Adipose tissue (tissue), 3 donors: ENCODE results near the gene GLP2R. TPM values are rescaled to one million over a fixed set of nuclear protein-coding genes. Genes with fewer than 3 reads are reported as not detected.

Source experiments
- H3K27ac ChIP-seq: one replicate; pipeline ENCODE4 v1.5.1; 2013; ENCODE audit warnings: low read depth, low read length
- WGBS, 3 donors: extraction: QIAGEN DNeasy Blood & Tissue Kit; methylation state at CpG; one replicate each; pipeline ENCODE4 v1.1.7; 2013; 5-methylcytosine and 5-hydroxymethylcytosine counted together
- polyA plus RNA-seq, 3 donors: library from polyadenylated mRNA; stranded (reverse); fragments of 200-250 nt; gene quantifications; one replicate each; pipeline ENCODE4 v1.2.3, GENCODE V29; 2013
- donor health status: healthy with polysubstance abuse.
- donor health status: Bipolar disorder and iron deficiency.
- donor health status: healthy.

The GLP2R gene
- polyA plus RNA-seq, 3 donors = 0.58 to 57.7 (median 4.4) TPM

- 62 to 73% (median 70%) methylated on average over 4 of the region's 4 CpGs for WGBS, 3 donors
- H3K27ac ChIP-seq = no peak overlapping the region
Measured at GRCh38 chr17:9810100-9810949, 15.4 kb upstream of the GLP2R start.

- no peak overlapping the region for H3K27ac ChIP-seq
- 78 to 92% (median 90%) methylated on average over 5 of the region's 5 CpGs for WGBS, 3 donors
Measured at GRCh38 chr17:9811086-9811485, 14.6 kb upstream of the GLP2R start.

DNA sequence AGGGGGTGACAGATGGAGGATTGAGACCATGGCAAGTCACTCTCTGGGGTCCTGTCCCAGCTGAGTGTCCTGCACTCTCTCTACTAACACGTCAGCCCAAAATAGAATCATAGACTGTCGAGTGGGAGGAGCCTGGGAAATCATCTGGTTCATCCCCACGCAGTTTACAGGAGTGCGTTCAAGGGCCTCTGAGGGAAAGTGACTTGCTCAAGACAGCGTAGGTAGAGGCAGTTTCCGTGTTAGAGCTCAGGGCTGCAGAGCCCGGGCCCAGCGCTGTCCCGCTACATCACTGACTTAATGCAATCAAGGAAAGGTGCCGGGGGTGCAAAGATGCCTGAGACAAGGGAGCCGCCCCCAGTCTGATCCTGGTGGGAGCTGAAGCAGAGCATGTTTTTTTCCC, 14.2 kb upstream of the GLP2R start:
- H3K27ac ChIP-seq = no peak overlapping the region
- WGBS, 3 donors = 32 to 84% (median 80%) methylated on average over 11 of the region's 11 CpGs

DNA sequence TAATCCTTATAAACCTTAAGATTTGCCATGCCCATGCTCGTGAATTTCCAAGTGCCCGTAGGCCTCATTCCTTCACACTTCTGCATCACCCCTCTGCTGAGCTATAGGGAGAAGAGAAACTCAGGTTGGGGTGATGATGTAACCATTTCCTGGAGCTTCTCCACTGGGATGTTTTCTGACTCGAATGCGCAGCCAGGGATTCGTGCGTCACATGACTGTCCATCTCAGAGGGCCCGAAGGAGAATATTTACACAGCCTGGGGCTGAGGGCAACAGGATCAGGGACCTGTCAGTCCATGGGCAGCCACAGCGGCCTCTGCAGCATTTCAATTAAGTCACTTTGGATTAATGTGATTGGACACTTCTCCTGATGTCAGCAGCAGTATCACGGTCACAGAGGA, 12.6 kb upstream of the GLP2R start:
- H3K27ac ChIP-seq = no peak overlapping the region
- WGBS, 3 donors = 57 to 81% (median 74%) methylated on average over 9 of the region's 9 CpGs

GRCh38 chr17:9814337-9814945, 11.3 kb upstream of the GLP2R start:
- 74 to 86% (median 84%) methylated on average over 14 of the region's 14 CpGs for WGBS, 3 donors
- no peak overlapping the region for H3K27ac ChIP-seq

GRCh38 chr17:9816472-9816871, 9.3 kb upstream of the GLP2R start:
- 80 to 91% (median 85%) methylated on average over 10 of the region's 10 CpGs for WGBS, 3 donors
- no peak overlapping the region for H3K27ac ChIP-seq

GRCh38 chr17:9817086-9817485, 8.6 kb upstream of the GLP2R start:
- WGBS, 3 donors = 36 to 55% (median 48%) methylated on average over 8 of the region's 8 CpGs
- H3K27ac ChIP-seq = no peak overlapping the region

GRCh38 chr17:9818760-9819159, 7.0 kb upstream of the GLP2R start:
- WGBS, 3 donors = 68 to 81% (median 73%) methylated on average over 4 of the region's 4 CpGs
- H3K27ac ChIP-seq = no peak overlapping the region

- H3K27ac ChIP-seq = no peak overlapping the region
- 70 to 83% (median 72%) methylated on average over 3 of the region's 3 CpGs for WGBS, 3 donors
Measured at GRCh38 chr17:9820448-9820847, 5.3 kb upstream of the GLP2R start.

GRCh38 chr17:9821921-9822320, 3.8 kb upstream of the GLP2R start, which contains the start of gene GSG1L2:
Gene GSG1L2, minus strand, starts transcription at chr17:9822079. Its CDS starts 8 bp downstream, at chr17:9822071.
- H3K27ac ChIP-seq = no peak within 1 kb of the TSS
- WGBS, 3 donors = 52 to 81% (median 79%) methylated on average over 15 of the region's 15 CpGs

GRCh38 chr17:9824094-9824493, 1.6 kb upstream of the GLP2R start:
- H3K27ac ChIP-seq = no peak overlapping the region
- 56 to 69% (median 58%) methylated on average over 4 of the region's 4 CpGs for WGBS, 3 donors

DNA sequence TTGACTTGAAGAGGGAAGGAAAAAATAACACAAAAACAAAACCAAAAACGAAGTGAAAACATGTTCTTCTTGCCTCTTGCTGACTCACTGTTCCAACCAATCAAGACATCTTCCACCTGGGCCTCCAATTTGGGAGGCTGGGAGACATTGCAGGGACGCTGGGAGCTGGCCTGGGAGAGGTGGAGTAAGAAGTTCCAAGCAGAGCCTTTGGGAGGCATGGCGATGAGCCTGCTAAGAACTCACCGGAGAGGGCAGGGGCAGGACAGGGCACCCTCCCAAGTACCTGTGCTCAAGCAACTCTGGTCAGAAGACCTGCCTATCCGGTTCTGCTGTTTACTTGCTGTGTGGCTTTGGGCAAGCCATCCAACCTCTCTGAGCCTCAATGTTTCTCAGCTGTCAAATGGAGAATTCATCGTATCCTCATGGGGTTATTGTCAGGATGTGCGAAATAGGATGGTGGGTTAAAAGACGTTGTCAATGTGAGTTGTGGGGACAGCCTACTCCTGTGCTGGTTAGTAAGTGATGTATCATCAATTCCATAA, 856 bp upstream of the GLP2R start:
- 71 to 85% (median 82%) methylated on average over 8 of the region's 8 CpGs for WGBS, 3 donors
- H3K27ac ChIP-seq = no peak overlapping the region

- WGBS, 3 donors = 29 to 58% (median 56%) methylated on average over 13 of the region's 13 CpGs
- H3K27ac ChIP-seq = no peak overlapping the region
Measured at GRCh38 chr17:9828296-9829295, 2.9 kb downstream of the GLP2R start.

- H3K27ac ChIP-seq = no peak overlapping the region
- 58 to 93% (median 92%) methylated on average over 2 of the region's 2 CpGs for WGBS, 3 donors
Measured at GRCh38 chr17:9829343-9829742, 3.6 kb downstream of the GLP2R start.

- no peak overlapping the region for H3K27ac ChIP-seq
- 64 to 83% (median 74%) methylated on average over 2 of the region's 2 CpGs for WGBS, 3 donors
Measured at GRCh38 chr17:9830711-9831110, 5.0 kb downstream of the GLP2R start.

DNA sequence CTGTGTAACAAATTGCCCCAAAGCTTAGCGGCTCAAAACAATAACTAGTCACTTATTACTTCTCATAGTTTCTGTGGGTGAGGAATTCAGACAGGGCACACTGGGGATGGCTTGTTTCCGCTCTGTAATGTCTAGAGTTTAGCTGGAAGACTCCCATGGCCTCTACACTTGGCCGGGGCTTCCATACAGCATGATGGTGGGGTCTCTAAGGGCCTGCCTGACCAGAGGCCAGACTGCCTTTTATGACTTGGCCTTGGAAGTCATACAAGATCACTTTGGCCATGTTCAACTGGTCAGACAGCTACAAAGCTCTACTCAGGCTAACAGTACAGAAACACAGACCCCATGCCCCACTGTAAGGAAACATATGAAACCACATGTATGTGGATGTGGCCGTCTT, 8.2 kb downstream of the GLP2R start:
- no peak overlapping the region for H3K27ac ChIP-seq
- 70 to 84% (median 78%) methylated on average over 4 of the region's 4 CpGs for WGBS, 3 donors

DNA sequence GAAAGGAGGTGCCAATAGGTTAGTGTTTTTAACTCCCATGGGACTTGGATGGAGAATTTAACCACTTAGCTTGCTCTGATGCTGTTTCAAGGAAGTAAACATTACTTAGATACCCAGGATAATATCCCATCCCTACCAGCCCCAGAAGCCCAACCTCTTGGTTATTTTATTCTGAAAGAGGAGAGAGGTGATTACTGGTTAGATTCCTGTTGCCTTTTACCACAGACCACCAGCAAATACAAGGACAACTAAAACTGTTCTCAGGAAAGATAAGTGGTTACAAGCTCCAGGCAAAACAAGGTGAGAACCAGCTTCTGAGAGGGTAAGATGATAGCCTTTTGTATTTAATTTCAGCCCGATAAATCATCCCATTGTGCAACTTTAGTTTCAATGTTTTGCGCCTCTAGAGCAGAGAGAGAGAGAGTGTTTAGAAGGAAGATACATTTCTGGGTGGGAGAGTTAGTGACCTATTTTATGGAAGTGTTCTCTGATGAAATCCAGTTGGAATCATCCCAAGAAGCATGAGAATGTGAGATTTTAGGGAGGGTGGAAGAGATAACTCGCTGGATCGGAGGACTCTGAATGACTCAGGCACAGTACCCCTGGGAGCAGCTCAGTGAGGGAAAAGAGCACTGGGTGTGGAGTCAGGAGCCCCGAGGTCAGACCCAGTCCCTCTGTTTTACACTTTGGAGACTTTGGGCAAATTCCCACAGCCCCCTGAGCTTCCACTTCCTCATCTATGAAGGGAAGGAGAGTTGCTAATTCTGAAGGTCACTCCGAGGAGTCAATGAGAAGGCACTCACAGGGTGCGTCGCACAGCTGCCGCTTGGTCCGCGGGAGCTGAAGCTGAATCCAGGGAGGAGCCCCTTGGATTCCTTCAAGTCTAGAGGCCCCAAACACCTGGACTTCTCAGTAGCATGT, 12.1 kb downstream of the GLP2R start:
- 38 to 54% (median 40%) methylated on average over 11 of the region's 11 CpGs for WGBS, 3 donors
- H3K27ac ChIP-seq = no peak overlapping the region
